ENCODE measurements around the gene GNAT1. TPM values are rescaled to one million over a fixed set of nuclear protein-coding genes. Genes with fewer than 3 reads are reported as not detected.
"Not testable (repeated sequence)": the region's sequence is repeated elsewhere in the genome, so short reads cannot be mapped to it uniquely, and the experiment has no call there.

Gene GNAT1
- total RNA-seq, 1 donor from 2014 or later, result 0.08 TPM

GRCh38 chr3:50203809-50204803 lies 12.7 kb downstream of the GNAT1 start:
- no peak for ATAC-seq

GRCh38 chr3:50204804-50205412 lies 13.5 kb downstream of the GNAT1 start, which contains the start of gene SLC38A3:
SLC38A3 (plus strand) TSS chr3:50205271; CDS start chr3:50214200, 8,929 bp downstream.
- peak; percentile 19 for ATAC-seq

GRCh38 chr3:50205413-50206276 lies 14.2 kb downstream of the GNAT1 start:
- peak; percentile 45 for ATAC-seq

- ATAC-seq, result no peak
These were observed 16.1 kb downstream of the GNAT1 start for GRCh38 chr3:50207359-50208042.

GRCh38 chr3:50208677-50209344 lies 17.4 kb downstream of the GNAT1 start:
- no peak for ATAC-seq

- no peak for ATAC-seq
These were observed 18.7 kb downstream of the GNAT1 start for GRCh38 chr3:50210176-50210509.

GRCh38 chr3:50210510-50211367 lies 19.3 kb downstream of the GNAT1 start:
- no peak for ATAC-seq

GRCh38 chr3:50211368-50211717 lies 19.9 kb downstream of the GNAT1 start:
- not testable (repeated sequence) for ATAC-seq

GRCh38 chr3:50211930-50212329 lies 20.5 kb downstream of the GNAT1 start:
- no peak for ATAC-seq

GRCh38 chr3:50212502-50212901 lies 21.1 kb downstream of the GNAT1 start:
- ATAC-seq, result no peak

GRCh38 chr3:50212971-50213370 lies 21.6 kb downstream of the GNAT1 start:
- no peak for ATAC-seq

GRCh38 chr3:50213373-50213772 lies 22.0 kb downstream of the GNAT1 start:
- no peak for ATAC-seq

- ATAC-seq, result no peak
These were observed 23.4 kb downstream of the GNAT1 start for GRCh38 chr3:50214824-50215223.

- no peak for ATAC-seq
These were observed 24.1 kb downstream of the GNAT1 start for GRCh38 chr3:50215529-50215928.

- peak; percentile 66 for ATAC-seq
These were observed 26.3 kb downstream of the GNAT1 start for GRCh38 chr3:50217681-50218080.

- ATAC-seq, result no peak
These were observed 27.0 kb downstream of the GNAT1 start for GRCh38 chr3:50218448-50218847.

GRCh38 chr3:50219285-50219684 lies 27.9 kb downstream of the GNAT1 start:
- no peak for ATAC-seq

GRCh38 chr3:50220109-50220508 lies 28.7 kb downstream of the GNAT1 start:
- ATAC-seq, result no peak

GRCh38 chr3:50221051-50221410 lies 29.6 kb downstream of the GNAT1 start:
- no peak for ATAC-seq

GRCh38 chr3:50221411-50222168 lies 30.2 kb downstream of the GNAT1 start:
- ATAC-seq, result no peak

Data from esophagus mucosa (tissue), 1 donor.